ENCODE measurements around the gene TWF2. TPM values are rescaled to one million over a fixed set of nuclear protein-coding genes. Genes with fewer than 3 reads are reported as not detected.

Gene TWF2
- total and polyA plus RNA-seq, 10 of the 15 experiments (the other 5 are each of a cell fraction or from before 2014, with no cell fraction given), result 0.16 to 106 (median 68.5) TPM

- ATAC-seq (no peak), FAIRE-seq (no peak), DNase-seq (ENCODE audit: low read depth, low spot score) (no peak)
- CTCF ChIA-PET, result interaction anchor here (0.6 to 8.5 kb wide), 5 partner anchors 13 to 122 kb away, joined by 3 to 129 read pairs (median 53); no protein-coding TSS in a partner anchor
- Histone ChIP-seq H3K27ac (ENCODE audit: control insufficient read depth, insufficient read depth) (no peak overlapping the region), H2AFZ (ENCODE audit: control insufficient read depth, low read depth, low read length) (no peak overlapping the region), H3K4me3 (no peak overlapping the region), H3K4me2 (ENCODE audit: control insufficient read depth, insufficient read depth) (no peak overlapping the region), H3K4me1 (ENCODE audit: control insufficient read depth, insufficient read depth, low read length) (peaks cover 14% of the 10 kb centered on the region), H3K9me3 (replicated peaks; ENCODE audit: control insufficient read depth, insufficient read depth, low read length) (no peaks in the 10 kb centered on the region), H3K9ac (ENCODE audit: control insufficient read depth, insufficient read depth, low read length) (no peak overlapping the region), H3K79me2 (ENCODE audit: control insufficient read depth, insufficient read depth, low read length) (no peaks in the 10 kb centered on the region), H3K36me3 (ENCODE audit: control insufficient read depth in 2 of 2, insufficient read depth in 2 of 2, low read length in 1 of 2) (peaks cover 7 to 15% of the 10 kb centered on the region in 2 experiments), H4K20me1 (ENCODE audit: control insufficient read depth, insufficient read depth) (no peaks in the 10 kb centered on the region), H3K27me3 (replicated peaks in 1 of 2; ENCODE audit: control insufficient read depth in 2 of 2, insufficient read depth in 2 of 2, low read length in 1 of 2) (no peaks in the 10 kb centered on the region)
- in situ Hi-C loops (cut with MboI) (no loop called here), intact Hi-C loops (cut with micrococcal nuclease; ENCODE audit: unreplicated experiment) (no loop called here)
- SMC1A ChIA-PET (ENCODE audit: uncharacterized antibody, unreplicated experiment), result interaction anchor here (10.5 kb wide), 1 partner anchor 119 kb away, joined by 112 read pairs; no protein-coding TSS in a partner anchor
- 69% methylated on average over 3 of the region's 3 CpGs for WGBS (ENCODE audit: insufficient coverage, insufficient replicate concordance, low lambda C conversion rate, missing lambda C conversion rate)
- TF ChIP-seq NRF1 (conservative IDR thresholded peaks at IDR 0.05; ENCODE audit: low read depth, low read length) (no peak), CREM (IDR thresholded peaks at IDR 0.05; ENCODE audit: low read depth) (no peak), MTA2 (IDR thresholded peaks at IDR 0.05; ENCODE audit: low read depth) (no peak)
- BruUV-seq (replicated peaks), result no TSS peak
- POLR2A ChIA-PET, result interaction anchor here (0.8 to 1.5 kb wide), 2 partner anchors 9 to 16 kb away, joined by 4 to 5 read pairs; no protein-coding TSS in a partner anchor
- RAD21 ChIA-PET (ENCODE audit: unreplicated experiment), result interaction anchor here (0.7 to 4.9 kb wide), 4 partner anchors 63 to 163 kb away, joined by 3 to 53 read pairs (median 4); no protein-coding TSS in a partner anchor
These were observed 20.9 kb downstream of the TWF2 start for GRCh38 chr3:52218026-52218425.

DNA sequence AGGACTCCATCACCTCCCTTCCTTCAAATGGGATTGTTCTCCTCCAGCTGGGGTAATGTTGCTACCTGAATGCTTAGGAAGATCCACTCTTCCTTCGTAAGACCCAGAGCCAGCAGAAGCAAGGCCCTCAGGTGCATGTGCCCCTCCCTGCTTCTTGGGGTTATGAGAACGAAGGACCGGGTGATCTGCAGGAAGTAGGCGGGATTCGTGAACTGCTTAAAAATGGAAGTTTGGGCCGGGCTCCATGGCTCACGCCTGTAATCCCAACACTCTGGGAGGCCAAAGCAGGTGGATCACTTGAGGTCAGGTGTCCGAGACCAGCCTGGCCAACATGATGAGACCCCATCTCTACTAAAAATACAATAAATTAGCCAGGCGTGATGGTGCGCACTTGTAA, 21.6 kb downstream of the TWF2 start:
- no peak overlapping the region for H3K9ac ChIP-seq (ENCODE audit: control insufficient read depth, insufficient read depth, low read length)
- in situ Hi-C loops (cut with MboI), result no loop called here
- CTCF ChIA-PET, result interaction anchor here (1.0 to 6.7 kb wide), 6 partner anchors 8 to 230 kb away, joined by 3 to 53 read pairs (median 6); partner anchors contain the start of gene TLR9
- H3K27me3 ChIP-seq (replicated peaks in 1 of 2; ENCODE audit: control insufficient read depth in 2 of 2, insufficient read depth in 2 of 2, low read length in 1 of 2), result no peaks in the 10 kb centered on the region
- no peaks in the 10 kb centered on the region for H3K79me2 ChIP-seq (ENCODE audit: control insufficient read depth, insufficient read depth, low read length)
- FAIRE-seq, result no peak
- H3K4me1 ChIP-seq (ENCODE audit: control insufficient read depth, insufficient read depth, low read length), result peaks cover 14% of the 10 kb centered on the region
- RAD21 ChIA-PET (ENCODE audit: unreplicated experiment), result interaction anchor here (0.7 to 1.2 kb wide), 3 partner anchors 64 to 163 kb away, joined by 3 to 4 read pairs (median 3); no protein-coding TSS in a partner anchor
- DNase-seq (ENCODE audit: low read depth, low spot score), result no peak
- H4K20me1 ChIP-seq (ENCODE audit: control insufficient read depth, insufficient read depth), result no peaks in the 10 kb centered on the region
- intact Hi-C loops (cut with micrococcal nuclease; ENCODE audit: unreplicated experiment), result no loop called here
- WGBS (ENCODE audit: insufficient coverage, insufficient replicate concordance, low lambda C conversion rate, missing lambda C conversion rate), result 82% methylated on average over 10 of the region's 10 CpGs
- no peak for TF ChIP-seq FOXK2 (IDR thresholded peaks at IDR 0.05)
- no peak for TF ChIP-seq MYB (IDR thresholded peaks at IDR 0.05; ENCODE audit: borderline replicate concordance, low read depth, low read length)
- TF ChIP-seq STAT3 (IDR thresholded peaks at IDR 0.05; ENCODE audit: low read depth, low read length), result no peak
- TF ChIP-seq CHD1 (IDR thresholded peaks at IDR 0.05; ENCODE audit: low read depth, low read length), result no peak
- no peak for TF ChIP-seq ZNF207 (IDR thresholded peaks at IDR 0.05; ENCODE audit: borderline replicate concordance)
- TF ChIP-seq POLR2AphosphoS2 (IDR thresholded peaks at IDR 0.05; ENCODE audit: low read depth, low read length), result no peak
- no peak for TF ChIP-seq USF2 (IDR thresholded peaks at IDR 0.05; ENCODE audit: borderline replicate concordance, low read depth, low read length)
- no peak for TF ChIP-seq TCF12 (IDR thresholded peaks at IDR 0.05; ENCODE audit: low read depth, low read length)
- no peak for ATAC-seq
- no TSS peak for BruUV-seq (replicated peaks)
- H2AFZ ChIP-seq (ENCODE audit: control insufficient read depth, low read depth, low read length), result no peak overlapping the region
- no peaks in the 10 kb centered on the region for H3K9me3 ChIP-seq (replicated peaks; ENCODE audit: control insufficient read depth, insufficient read depth, low read length)
- SMC1A ChIA-PET (ENCODE audit: uncharacterized antibody, unreplicated experiment), result interaction anchor here (10.5 kb wide), 1 partner anchor 120 kb away, joined by 112 read pairs; no protein-coding TSS in a partner anchor
- H3K4me3 ChIP-seq, result no peak overlapping the region
- H3K36me3 ChIP-seq (ENCODE audit: control insufficient read depth in 2 of 2, insufficient read depth in 2 of 2, low read length in 1 of 2), result peaks cover 9 to 15% of the 10 kb centered on the region in 2 experiments
- POLR2A ChIA-PET, result interaction anchor here (0.8 to 1.5 kb wide), 2 partner anchors 9 to 15 kb away, joined by 4 to 5 read pairs; no protein-coding TSS in a partner anchor
- no peak overlapping the region for H3K27ac ChIP-seq (ENCODE audit: control insufficient read depth, insufficient read depth)
- H3K4me2 ChIP-seq (ENCODE audit: control insufficient read depth, insufficient read depth), result no peak overlapping the region

All from GM12878 (cell line).